ENCODE measurements around the gene PLEK2. TPM values are rescaled to one million over a fixed set of nuclear protein-coding genes. Genes with fewer than 3 reads are reported as not detected.

PLEK2 gene
- total RNA-seq, 4 donors from 2014 or later = 0.44 to 0.94 TPM; not detected in 2

DNA sequence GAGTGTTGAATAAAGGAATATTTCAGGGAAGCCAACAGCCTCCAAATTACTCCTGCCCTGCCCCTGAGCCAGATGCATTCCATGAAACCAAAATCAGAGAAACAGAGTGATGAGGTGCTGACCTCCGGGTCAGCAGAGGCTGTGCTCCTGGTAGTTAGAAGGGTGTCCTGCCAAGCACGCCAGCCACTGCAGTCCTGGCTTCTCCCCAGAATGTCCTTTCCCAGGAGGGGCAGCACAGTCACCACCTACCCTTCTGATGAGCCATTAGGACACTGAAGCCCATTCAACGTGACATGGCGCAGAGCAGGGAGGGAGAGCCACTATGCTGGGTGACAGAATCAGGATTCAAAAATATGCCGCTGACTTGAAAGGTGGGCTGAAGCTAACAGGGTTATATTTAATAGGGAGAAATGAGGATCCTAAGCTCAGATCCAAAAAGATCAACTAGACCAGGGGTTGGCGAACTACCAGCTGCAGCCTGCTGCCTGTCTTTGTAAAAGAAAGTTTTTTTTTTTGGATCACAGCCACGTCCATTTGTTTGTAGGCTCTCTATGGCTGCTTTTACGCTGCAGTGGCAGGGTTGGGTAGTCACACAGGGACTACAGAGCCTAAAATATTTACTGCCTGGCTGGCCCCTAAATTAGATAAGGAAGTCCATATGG is 34.5 kb upstream of the PLEK2 start:
- H3K27ac ChIP-seq = no peak overlapping the region

DNA sequence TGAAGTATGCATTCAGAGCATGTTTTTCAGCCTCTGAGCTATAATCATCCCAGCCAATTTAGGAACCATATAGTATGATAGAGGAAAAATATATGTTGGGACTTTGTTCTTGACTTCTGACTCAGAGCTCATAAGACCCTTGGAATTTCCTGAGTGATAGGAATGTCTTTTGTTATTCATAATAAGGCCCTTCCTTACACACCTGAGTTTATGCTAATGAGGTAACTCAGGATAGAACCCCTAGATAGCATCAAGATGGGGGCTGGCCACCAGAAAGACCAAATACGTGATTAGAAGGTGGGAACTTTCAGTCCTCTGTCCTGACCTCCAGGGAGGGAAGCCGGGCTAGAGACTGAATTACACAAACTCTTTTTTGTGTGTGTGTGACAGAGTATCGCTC is 32.4 kb upstream of the PLEK2 start:
- Histone ChIP-seq H3K27me3 (no peaks in the 10 kb centered on the region), H3K9me3 (no peaks in the 10 kb centered on the region), H3K4me3 (no peak overlapping the region), H3K36me3 (no peaks in the 10 kb centered on the region), H3K27ac (no peak overlapping the region), H3K4me1 (no peaks in the 10 kb centered on the region)
- ATAC-seq = no peak
- TF ChIP-seq POLR2A (IDR thresholded peaks at IDR 0.05) = no peak
- TF ChIP-seq, protein P1, sequence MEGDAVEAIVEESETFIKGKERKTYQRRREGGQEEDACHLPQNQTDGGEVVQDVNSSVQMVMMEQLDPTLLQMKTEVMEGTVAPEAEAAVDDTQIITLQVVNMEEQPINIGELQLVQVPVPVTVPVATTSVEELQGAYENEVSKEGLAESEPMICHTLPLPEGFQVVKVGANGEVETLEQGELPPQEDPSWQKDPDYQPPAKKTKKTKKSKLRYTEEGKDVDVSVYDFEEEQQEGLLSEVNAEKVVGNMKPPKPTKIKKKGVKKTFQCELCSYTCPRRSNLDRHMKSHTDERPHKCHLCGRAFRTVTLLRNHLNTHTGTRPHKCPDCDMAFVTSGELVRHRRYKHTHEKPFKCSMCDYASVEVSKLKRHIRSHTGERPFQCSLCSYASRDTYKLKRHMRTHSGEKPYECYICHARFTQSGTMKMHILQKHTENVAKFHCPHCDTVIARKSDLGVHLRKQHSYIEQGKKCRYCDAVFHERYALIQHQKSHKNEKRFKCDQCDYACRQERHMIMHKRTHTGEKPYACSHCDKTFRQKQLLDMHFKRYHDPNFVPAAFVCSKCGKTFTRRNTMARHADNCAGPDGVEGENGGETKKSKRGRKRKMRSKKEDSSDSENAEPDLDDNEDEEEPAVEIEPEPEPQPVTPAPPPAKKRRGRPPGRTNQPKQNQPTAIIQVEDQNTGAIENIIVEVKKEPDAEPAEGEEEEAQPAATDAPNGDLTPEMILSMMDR (IDR thresholded peaks at IDR 0.05 in 4 of 5, conservative IDR thresholded peaks at IDR 0.05 in 1 of 5) = no peak
- no peak for DNase-seq
- in situ Hi-C loops (cut with MboI; ENCODE audit: low sequenced_read_pairs in 4 of 4) (loop anchor here in 2 of 4 donors (25.0 kb wide), 1 partner anchor 268 kb away; the partner anchor contains the start of gene RDH12 (in 2 of the 2)), intact Hi-C loops (cut with DNase I; ENCODE audit: low total_unique reads) (no loop called here)

More for the DNA sequence above, 34.5 kb upstream of the PLEK2 start:
- TF ChIP-seq, protein P1 (IDR thresholded peaks at IDR 0.05 in 4 of 5, conservative IDR thresholded peaks at IDR 0.05 in 1 of 5) = no peak
- TF ChIP-seq POLR2A (IDR thresholded peaks at IDR 0.05) = no peak
- intact Hi-C loops (cut with DNase I; ENCODE audit: low total_unique reads) = loop anchor here (5.0 kb wide), 1 partner anchor 41 kb away; the partner anchor contains the start of gene TMEM229B
- no peaks in the 10 kb centered on the region for H3K4me1 ChIP-seq
- DNase-seq (no peak), ATAC-seq (no peak)
- in situ Hi-C loops (cut with MboI; ENCODE audit: low sequenced_read_pairs in 4 of 4) = loop anchor here in 2 of 4 donors (25.0 kb wide), 1 partner anchor 266 kb away; the partner anchor contains the start of gene RDH12 (in 2 of the 2)
- no peaks in the 10 kb centered on the region for H3K9me3 ChIP-seq
- no peaks in the 10 kb centered on the region for H3K36me3 ChIP-seq
- no peaks in the 10 kb centered on the region for H3K27me3 ChIP-seq
- H3K4me3 ChIP-seq = no peak overlapping the region

DNA sequence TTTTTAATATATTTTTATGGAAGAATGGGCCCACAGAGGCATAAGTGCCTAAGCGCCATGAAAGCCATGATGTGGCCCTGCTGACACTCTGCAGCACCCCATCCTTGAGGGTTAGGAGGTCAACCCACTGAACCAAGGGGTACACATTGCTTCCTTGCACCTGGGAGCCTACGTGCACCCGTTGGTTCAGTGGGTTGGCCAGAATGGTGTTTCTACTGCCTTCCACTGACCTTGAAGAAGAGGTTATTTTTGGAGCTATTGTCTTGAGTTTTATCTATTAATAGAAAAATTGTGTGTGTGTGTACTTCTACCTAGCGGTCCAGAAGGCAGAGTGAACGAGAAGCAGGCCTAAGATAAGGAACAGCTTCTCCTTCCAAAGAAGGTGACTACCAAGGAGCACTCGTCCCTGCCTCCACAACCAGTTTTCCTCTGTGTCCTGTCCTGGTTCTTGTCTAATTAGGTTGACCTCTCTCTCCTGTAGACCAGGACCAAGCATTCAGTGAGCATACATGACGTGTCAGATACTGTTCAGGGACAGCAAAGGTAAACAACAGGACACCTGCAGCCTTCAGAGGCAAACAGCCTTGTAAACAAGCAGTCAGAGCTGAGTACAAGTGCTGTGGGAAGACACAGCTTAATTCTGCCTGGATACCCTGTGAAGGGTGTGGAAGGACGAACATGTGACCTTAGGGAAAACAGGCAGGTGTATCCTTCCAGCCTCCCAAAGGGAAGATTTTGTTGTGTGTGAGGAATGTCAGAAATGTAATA is 30.4 kb upstream of the PLEK2 start:
- TF ChIP-seq, protein P1 (IDR thresholded peaks at IDR 0.05 in 4 of 5, conservative IDR thresholded peaks at IDR 0.05 in 1 of 5) = no peak
- no peak for TF ChIP-seq POLR2A (IDR thresholded peaks at IDR 0.05)
- no peak overlapping the region for H3K4me3 ChIP-seq
- H3K27me3 ChIP-seq = no peaks in the 10 kb centered on the region
- H3K4me1 ChIP-seq = no peaks in the 10 kb centered on the region
- DNase-seq (no peak), ATAC-seq (no peak)
- H3K9me3 ChIP-seq = no peaks in the 10 kb centered on the region
- intact Hi-C loops (cut with DNase I; ENCODE audit: low total_unique reads) = no loop called here
- H3K27ac ChIP-seq = no peak overlapping the region
- in situ Hi-C loops (cut with MboI; ENCODE audit: low sequenced_read_pairs in 4 of 4) = loop anchor here in 2 of 4 donors (25.0 kb wide), 1 partner anchor 270 kb away; the partner anchor contains the start of gene RDH12 (in 2 of the 2)
- no peaks in the 10 kb centered on the region for H3K36me3 ChIP-seq

DNA sequence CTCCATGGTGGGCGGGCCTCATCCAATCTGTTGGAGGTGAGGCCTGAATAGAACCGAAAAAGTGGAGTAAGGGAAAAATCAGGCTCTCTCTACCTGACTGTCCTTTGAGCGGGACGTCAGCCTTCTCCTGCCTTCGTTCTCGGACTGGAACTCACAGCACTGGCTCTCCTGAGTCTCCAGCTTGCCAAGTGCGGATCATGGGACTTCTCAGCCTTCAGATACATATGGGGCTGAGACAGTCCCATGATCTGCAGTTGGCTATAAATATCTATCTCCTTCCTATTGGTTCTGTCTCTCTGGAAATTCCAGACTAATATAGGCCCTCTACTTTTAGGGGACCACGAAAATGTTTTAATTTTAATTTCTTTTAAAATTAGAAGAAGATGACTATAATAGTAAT is 29.7 kb upstream of the PLEK2 start:
- Histone ChIP-seq H3K27ac (no peak overlapping the region), H3K4me1 (no peaks in the 10 kb centered on the region), H3K4me3 (no peak overlapping the region), H3K9me3 (no peaks in the 10 kb centered on the region), H3K27me3 (no peaks in the 10 kb centered on the region), H3K36me3 (no peaks in the 10 kb centered on the region)
- DNase-seq (no peak), ATAC-seq (no peak)
- in situ Hi-C loops (cut with MboI; ENCODE audit: low sequenced_read_pairs in 4 of 4) (loop anchor here in 2 of 4 donors (25.0 kb wide), 1 partner anchor 271 kb away; the partner anchor contains the start of gene RDH12 (in 2 of the 2)), intact Hi-C loops (cut with DNase I; ENCODE audit: low total_unique reads) (no loop called here)
- TF ChIP-seq, protein P1 (IDR thresholded peaks at IDR 0.05 in 4 of 5, conservative IDR thresholded peaks at IDR 0.05 in 1 of 5) = no peak
- TF ChIP-seq POLR2A (IDR thresholded peaks at IDR 0.05) = no peak
